IMR-90 (cell line): ENCODE results near the gene IFNL3. TPM values are rescaled to one million over a fixed set of nuclear protein-coding genes. Genes with fewer than 3 reads are reported as not detected.

Source experiments
- polyA plus RNA-seq, 3 experiments: library from polyadenylated mRNA; depleted of rRNA; stranded (reverse); fragments of >200 nt; gene quantifications; 2 replicates each; pipeline ENCODE4 v1.2.3, GENCODE V29; 2012; ENCODE audit warnings: low replicate concordance in 1 of 3
- total RNA-seq: library from RNA; depleted of rRNA; stranded (reverse); fragments of >200 nt; gene quantifications from 2 replicates; pipeline ENCODE4 v1.2.3, GENCODE V29; 2012; rRNA removed

IFNL3 gene
- total and polyA plus RNA-seq, 2 of the 4 experiments (the other 2 are of a cell fraction): not detected

Other genes starting within 250 kb of the IFNL3 start
- under 0.01 and 0.18 TPM in 2 replicates for gene FBXO27, start 212.5 kb downstream of the IFNL3 start, total RNA-seq
- 0.50 and 0.57 TPM in 2 replicates for gene FBXO27, start 212.5 kb downstream of the IFNL3 start, polyA plus RNA-seq (2012; rRNA removed)
- gene ACP7, start 160.6 kb downstream of the IFNL3 start, total RNA-seq: not detected in 2 replicates
- gene ACP7, start 160.6 kb downstream of the IFNL3 start, polyA plus RNA-seq (2012; rRNA removed): not detected in 2 replicates
- gene PAK4, start 119.2 kb downstream of the IFNL3 start, total RNA-seq: 2.0 and 2.8 TPM in 2 replicates
- gene PAK4, start 119.2 kb downstream of the IFNL3 start, polyA plus RNA-seq (2012; rRNA removed): 27.2 and 35.5 TPM in 2 replicates
- not detected in 2 replicates for gene NCCRP1, start 48.0 kb downstream of the IFNL3 start, total RNA-seq
- not detected in 2 replicates for gene NCCRP1, start 48.0 kb downstream of the IFNL3 start, polyA plus RNA-seq (2012; rRNA removed)
- gene SYCN, start 40.7 kb downstream of the IFNL3 start, total RNA-seq: not detected in 2 replicates
- not detected in 2 replicates for gene SYCN, start 40.7 kb downstream of the IFNL3 start, polyA plus RNA-seq (2012; rRNA removed)
- gene IFNL4, start 3.9 kb upstream of the IFNL3 start, total RNA-seq: not detected in 2 replicates
- not detected in 2 replicates for gene IFNL4, start 3.9 kb upstream of the IFNL3 start, polyA plus RNA-seq (2012; rRNA removed)
- not detected in 2 replicates for gene IFNL2, start 23.4 kb upstream of the IFNL3 start, total RNA-seq
- gene IFNL2, start 23.4 kb upstream of the IFNL3 start, polyA plus RNA-seq (2012; rRNA removed): not detected in 2 replicates
- gene IFNL1, start 51.4 kb upstream of the IFNL3 start, total RNA-seq: not detected in 2 replicates
- not detected in 2 replicates for gene IFNL1, start 51.4 kb upstream of the IFNL3 start, polyA plus RNA-seq (2012; rRNA removed)
- under 0.01 TPM in 2 replicates for gene LRFN1, start 75.9 kb upstream of the IFNL3 start, total RNA-seq
- gene LRFN1, start 75.9 kb upstream of the IFNL3 start, polyA plus RNA-seq (2012; rRNA removed): 0.47 and 0.48 TPM in 2 replicates
- gene GMFG, start 91.0 kb upstream of the IFNL3 start, total RNA-seq: 0.28 TPM in 1 of 2 replicates, not detected in the other
- gene GMFG, start 91.0 kb upstream of the IFNL3 start, polyA plus RNA-seq (2012; rRNA removed): 0.33 and 0.55 TPM in 2 replicates
- gene SAMD4B, start 97.4 kb upstream of the IFNL3 start, total RNA-seq: 18.3 and 19.2 TPM in 2 replicates
- gene SAMD4B, start 97.4 kb upstream of the IFNL3 start, polyA plus RNA-seq (2012; rRNA removed): 97.2 and 119 TPM in 2 replicates
- gene PAF1, start 146.1 kb upstream of the IFNL3 start, total RNA-seq: 45.7 and 57.8 TPM in 2 replicates
- gene PAF1, start 146.1 kb upstream of the IFNL3 start, polyA plus RNA-seq (2012; rRNA removed): 54.3 and 61.6 TPM in 2 replicates
- 15.6 and 17.6 TPM in 2 replicates for gene MED29, start 146.4 kb upstream of the IFNL3 start, total RNA-seq
- 26.9 and 28.8 TPM in 2 replicates for gene MED29, start 146.4 kb upstream of the IFNL3 start, polyA plus RNA-seq (2012; rRNA removed)
- 1.4 and 3.1 TPM in 2 replicates for gene ZFP36, start 161.8 kb upstream of the IFNL3 start, total RNA-seq
- gene ZFP36, start 161.8 kb upstream of the IFNL3 start, polyA plus RNA-seq (2012; rRNA removed): 45.0 and 50.5 TPM in 2 replicates
- gene PLEKHG2, start 167.7 kb upstream of the IFNL3 start, total RNA-seq: 6.5 and 7.8 TPM in 2 replicates
- gene PLEKHG2, start 167.7 kb upstream of the IFNL3 start, polyA plus RNA-seq (2012; rRNA removed): 28.3 and 33.2 TPM in 2 replicates
- gene RPS16, start 190.9 kb upstream of the IFNL3 start, total RNA-seq: 320 and 410 TPM in 2 replicates
- 3,500 and 3,524 TPM in 2 replicates for gene RPS16, start 190.9 kb upstream of the IFNL3 start, polyA plus RNA-seq (2012; rRNA removed)
- 75.3 and 86.9 TPM in 2 replicates for gene SUPT5H, start 200.6 kb upstream of the IFNL3 start, total RNA-seq
- gene SUPT5H, start 200.6 kb upstream of the IFNL3 start, polyA plus RNA-seq (2012; rRNA removed): 116 and 117 TPM in 2 replicates
- 52.0 and 53.3 TPM in 2 replicates for gene TIMM50, start 235.8 kb upstream of the IFNL3 start, total RNA-seq
- 76.8 and 89.9 TPM in 2 replicates for gene TIMM50, start 235.8 kb upstream of the IFNL3 start, polyA plus RNA-seq (2012; rRNA removed)